Left ventricle myocardium inferior (tissue), 1 donor: ENCODE results near the gene TMEM125. TPM values are rescaled to one million over a fixed set of nuclear protein-coding genes. Genes with fewer than 3 reads are reported as not detected.
A peak's percentile ranks its signal among the peaks of the same experiment; 100 is the strongest.

ENCODE experiments used
- DNase-seq: peaks from one replicate; pipeline ENCODE4 v3.0.0-alpha.2; 2020
- H3K27ac ChIP-seq: fragments of 200-600 bp; replicated peaks from 2 replicates; pipeline ENCODE4 v1.8.0; 2021
- H3K27me3 ChIP-seq: fragments of 200-600 bp; 2 replicates; pipeline ENCODE4 v1.8.0; 2021; ENCODE audit warnings: low read depth
- H3K36me3 ChIP-seq: fragments of 200-600 bp; 2 replicates; pipeline ENCODE4 v1.8.0; 2021
- H3K4me1 ChIP-seq: fragments of 200-600 bp; 2 replicates; pipeline ENCODE4 v1.8.0; 2021
- H3K4me3 ChIP-seq: fragments of 200-600 bp; 2 replicates; pipeline ENCODE4 v1.8.0; 2021; ENCODE audit warnings: mild to moderate bottlenecking, moderate library complexity
- H3K9me3 ChIP-seq: fragments of 200-600 bp; replicated peaks from 2 replicates; pipeline ENCODE4 v1.8.0; 2021
- intact Hi-C: fragments of 100-400 bp; cut with micrococcal nuclease; formaldehyde crosslinking; loops from one replicate; pipeline ENCODE4 v1.11.0; 2022
- total RNA-seq: library from RNA; stranded (reverse); fragmentation: NEBNext Ultra II Directional; extraction: Animal tissue kit (Norgen Biotek cat#: 25700); gene quantifications from one replicate; pipeline ENCODE4 v1.2.1, GENCODE V29; 2021
- TF ChIP-seq, protein P1 (sequence below): fragments of 200-600 bp; IDR thresholded peaks from 2 replicates; pipeline ENCODE4 v1.8.0; 2021; ENCODE audit warnings: antibody characterized with exemption, mild to moderate bottlenecking, borderline replicate concordance
- donor health status: DM: no; HTN: yes; CAD: no; lungs with severe emphysema.

Gene TMEM125
- total RNA-seq, 1 donor from 2014 or later: not detected

- H3K27me3 ChIP-seq: no peaks in the 10 kb centered on the region
- intact Hi-C loops: no loop called here
- H3K4me1 ChIP-seq: peaks cover 61% of the 10 kb centered on the region
- TF ChIP-seq, protein P1, sequence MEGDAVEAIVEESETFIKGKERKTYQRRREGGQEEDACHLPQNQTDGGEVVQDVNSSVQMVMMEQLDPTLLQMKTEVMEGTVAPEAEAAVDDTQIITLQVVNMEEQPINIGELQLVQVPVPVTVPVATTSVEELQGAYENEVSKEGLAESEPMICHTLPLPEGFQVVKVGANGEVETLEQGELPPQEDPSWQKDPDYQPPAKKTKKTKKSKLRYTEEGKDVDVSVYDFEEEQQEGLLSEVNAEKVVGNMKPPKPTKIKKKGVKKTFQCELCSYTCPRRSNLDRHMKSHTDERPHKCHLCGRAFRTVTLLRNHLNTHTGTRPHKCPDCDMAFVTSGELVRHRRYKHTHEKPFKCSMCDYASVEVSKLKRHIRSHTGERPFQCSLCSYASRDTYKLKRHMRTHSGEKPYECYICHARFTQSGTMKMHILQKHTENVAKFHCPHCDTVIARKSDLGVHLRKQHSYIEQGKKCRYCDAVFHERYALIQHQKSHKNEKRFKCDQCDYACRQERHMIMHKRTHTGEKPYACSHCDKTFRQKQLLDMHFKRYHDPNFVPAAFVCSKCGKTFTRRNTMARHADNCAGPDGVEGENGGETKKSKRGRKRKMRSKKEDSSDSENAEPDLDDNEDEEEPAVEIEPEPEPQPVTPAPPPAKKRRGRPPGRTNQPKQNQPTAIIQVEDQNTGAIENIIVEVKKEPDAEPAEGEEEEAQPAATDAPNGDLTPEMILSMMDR: no peak
- H3K27ac ChIP-seq: peak overlapping the region; percentile 69
- no peak overlapping the region for H3K4me3 ChIP-seq
- no peaks in the 10 kb centered on the region for H3K36me3 ChIP-seq
- no peaks in the 10 kb centered on the region for H3K9me3 ChIP-seq
- no peak for DNase-seq
Measured at GRCh38 chr1:43234267-43234666, 35.5 kb upstream of the TMEM125 start.

DNA sequence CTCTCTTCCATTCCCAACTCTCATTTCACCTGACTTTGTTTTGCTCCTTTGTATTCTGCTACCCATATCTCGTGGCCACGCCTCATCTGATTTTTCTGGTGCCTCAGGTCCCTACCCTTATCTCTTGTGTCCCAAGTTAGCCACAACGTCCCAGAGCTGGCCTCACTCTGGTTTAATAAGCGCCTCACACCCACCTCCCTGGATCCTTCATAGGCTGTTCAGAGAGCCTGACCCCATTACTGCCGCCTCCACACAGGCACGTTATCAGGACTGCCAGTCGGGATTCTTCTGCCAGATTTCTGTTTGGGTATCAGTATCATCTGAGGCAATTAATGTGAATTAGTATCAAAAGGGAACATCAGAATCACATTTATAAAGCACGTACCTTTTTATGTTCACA, 34.7 kb upstream of the TMEM125 start:
- H3K4me3 ChIP-seq: no peak overlapping the region
- H3K4me1 ChIP-seq: peaks cover 69% of the 10 kb centered on the region
- TF ChIP-seq, protein P1: no peak
- intact Hi-C loops: no loop called here
- no peaks in the 10 kb centered on the region for H3K9me3 ChIP-seq
- no peak for DNase-seq
- H3K27ac ChIP-seq: peak overlapping the region; percentile 69
- H3K36me3 ChIP-seq: no peaks in the 10 kb centered on the region
- no peaks in the 10 kb centered on the region for H3K27me3 ChIP-seq

- no peaks in the 10 kb centered on the region for H3K27me3 ChIP-seq
- H3K4me1 ChIP-seq: peaks cover 74% of the 10 kb centered on the region
- no peaks in the 10 kb centered on the region for H3K36me3 ChIP-seq
- TF ChIP-seq, protein P1: no peak
- peak overlapping the region; percentile 69 for H3K27ac ChIP-seq
- DNase-seq: no peak
- intact Hi-C loops: no loop called here
- H3K4me3 ChIP-seq: no peak overlapping the region
- H3K9me3 ChIP-seq: no peaks in the 10 kb centered on the region
Measured at GRCh38 chr1:43235451-43236121, 34.2 kb upstream of the TMEM125 start.

DNA sequence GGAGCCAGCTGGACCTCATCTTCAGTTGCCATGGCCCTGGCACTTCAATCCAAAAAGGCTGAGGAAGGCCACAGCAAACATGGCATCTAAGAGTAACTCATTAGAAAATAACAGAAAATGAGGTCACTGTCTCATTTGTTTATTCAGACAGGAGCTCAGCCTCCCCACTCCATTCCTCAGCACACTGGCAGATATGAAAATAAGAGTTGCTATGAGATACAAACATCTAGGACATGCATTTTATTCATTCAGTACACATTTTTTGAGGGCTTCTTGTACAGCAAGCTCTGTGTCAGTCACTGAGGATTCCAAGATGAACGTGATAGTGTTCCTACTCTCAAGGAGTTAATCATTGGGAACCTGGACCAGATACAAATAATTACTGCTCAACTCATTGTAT, 32.7 kb upstream of the TMEM125 start:
- TF ChIP-seq, protein P1: no peak
- peaks cover 82% of the 10 kb centered on the region for H3K4me1 ChIP-seq
- DNase-seq: no peak
- intact Hi-C loops: no loop called here
- no peaks in the 10 kb centered on the region for H3K27me3 ChIP-seq
- H3K4me3 ChIP-seq: no peak overlapping the region
- H3K27ac ChIP-seq: no peak overlapping the region
- H3K36me3 ChIP-seq: no peaks in the 10 kb centered on the region
- H3K9me3 ChIP-seq: no peaks in the 10 kb centered on the region

DNA sequence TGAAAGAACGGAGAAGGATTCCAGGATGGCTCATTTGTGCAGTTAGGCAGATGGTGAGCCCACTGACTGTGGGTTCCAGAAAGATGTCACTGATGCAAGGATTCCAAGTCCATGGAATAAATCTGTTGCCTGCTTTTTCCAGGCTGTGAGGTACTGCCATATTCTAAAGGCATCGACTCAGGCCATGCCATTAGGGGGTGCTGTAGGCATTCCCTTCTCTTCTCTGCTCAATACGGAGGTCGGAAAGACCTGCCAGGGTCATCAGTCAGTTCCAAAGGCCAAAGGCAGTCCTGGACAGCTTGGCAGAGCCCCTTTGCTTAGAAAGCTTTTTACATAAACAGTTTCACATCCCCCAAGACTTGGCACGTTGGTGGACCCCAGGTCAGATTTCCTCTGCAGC, 31.7 kb upstream of the TMEM125 start:
- H3K4me1 ChIP-seq: peaks cover 73% of the 10 kb centered on the region
- TF ChIP-seq, protein P1: peak; percentile 83
- no peaks in the 10 kb centered on the region for H3K36me3 ChIP-seq
- H3K9me3 ChIP-seq: no peaks in the 10 kb centered on the region
- peak overlapping the region; percentile 64 for H3K27ac ChIP-seq
- DNase-seq: peak; percentile 60
- no peaks in the 10 kb centered on the region for H3K27me3 ChIP-seq
- no peak overlapping the region for H3K4me3 ChIP-seq
- intact Hi-C loops: no loop called here
